ENCODE results near the gene CCDC146.

The CCDC146 gene

GRCh38 chr7:77309714-77310220 lies 187.4 kb downstream of the CCDC146 start:
- Histone ChIP-seq H3K27me3 (ENCODE audit: control insufficient read depth, insufficient read depth, low read length) (no peaks in the 10 kb centered on the region), H3K9ac (ENCODE audit: low read depth, low read length) (no peak overlapping the region), H3K36me3 (ENCODE audit: insufficient read depth, low read length) (no peaks in the 10 kb centered on the region)

GRCh38 chr7:77310982-77311381 lies 188.6 kb downstream of the CCDC146 start:
- Histone ChIP-seq H3K36me3 (ENCODE audit: insufficient read depth, low read length) (no peaks in the 10 kb centered on the region), H3K4me2 (ENCODE audit: low read length) (no peak overlapping the region), H3K9ac (ENCODE audit: low read depth, low read length) (no peak overlapping the region), H3K4me3 (ENCODE audit: low read length) (no peak overlapping the region), H3K4me1 (ENCODE audit: control insufficient read depth, insufficient read depth, low read length) (no peaks in the 10 kb centered on the region), H3K27me3 (ENCODE audit: control insufficient read depth, insufficient read depth, low read length) (no peaks in the 10 kb centered on the region), H3K9me3 (replicated peaks; ENCODE audit: low read length) (no peaks in the 10 kb centered on the region)

More at GRCh38 chr7:77309714-77310220, 187.4 kb downstream of the CCDC146 start:
- Histone ChIP-seq H3K4me1 (ENCODE audit: control insufficient read depth, insufficient read depth, low read length) (no peaks in the 10 kb centered on the region), H3K4me3 (ENCODE audit: low read length) (no peak overlapping the region), H3K4me2 (ENCODE audit: low read length) (no peak overlapping the region), H3K9me3 (replicated peaks; ENCODE audit: low read length) (no peaks in the 10 kb centered on the region)

GRCh38 chr7:77313085-77313484 lies 190.7 kb downstream of the CCDC146 start:
- Histone ChIP-seq H3K4me1 (ENCODE audit: control insufficient read depth, insufficient read depth, low read length) (peaks cover 2% of the 10 kb centered on the region), H3K4me2 (ENCODE audit: low read length) (no peak overlapping the region), H3K4me3 (ENCODE audit: low read length) (no peak overlapping the region), H3K36me3 (ENCODE audit: insufficient read depth, low read length) (no peaks in the 10 kb centered on the region), H3K27me3 (ENCODE audit: control insufficient read depth, insufficient read depth, low read length) (no peaks in the 10 kb centered on the region), H3K9me3 (replicated peaks; ENCODE audit: low read length) (no peaks in the 10 kb centered on the region), H3K9ac (ENCODE audit: low read depth, low read length) (no peak overlapping the region)

GRCh38 chr7:77313876-77314480 lies 191.6 kb downstream of the CCDC146 start:
- Histone ChIP-seq H3K36me3 (ENCODE audit: insufficient read depth, low read length) (no peaks in the 10 kb centered on the region), H3K9me3 (replicated peaks; ENCODE audit: low read length) (no peaks in the 10 kb centered on the region), H3K4me1 (ENCODE audit: control insufficient read depth, insufficient read depth, low read length) (peaks cover 2% of the 10 kb centered on the region), H3K9ac (ENCODE audit: low read depth, low read length) (no peak overlapping the region), H3K27me3 (ENCODE audit: control insufficient read depth, insufficient read depth, low read length) (no peaks in the 10 kb centered on the region), H3K4me3 (ENCODE audit: low read length) (no peak overlapping the region), H3K4me2 (ENCODE audit: low read length) (no peak overlapping the region)

GRCh38 chr7:77315182-77315591 lies 192.8 kb downstream of the CCDC146 start:
- Histone ChIP-seq H3K4me2 (ENCODE audit: low read length) (no peak overlapping the region), H3K27me3 (ENCODE audit: control insufficient read depth, insufficient read depth, low read length) (no peaks in the 10 kb centered on the region), H3K9ac (ENCODE audit: low read depth, low read length) (no peak overlapping the region), H3K4me3 (ENCODE audit: low read length) (no peak overlapping the region), H3K36me3 (ENCODE audit: insufficient read depth, low read length) (no peaks in the 10 kb centered on the region), H3K4me1 (ENCODE audit: control insufficient read depth, insufficient read depth, low read length) (peaks cover 2% of the 10 kb centered on the region), H3K9me3 (replicated peaks; ENCODE audit: low read length) (no peaks in the 10 kb centered on the region)

GRCh38 chr7:77316219-77316978 lies 194.0 kb downstream of the CCDC146 start:
- Histone ChIP-seq H3K27me3 (ENCODE audit: control insufficient read depth, insufficient read depth, low read length) (no peaks in the 10 kb centered on the region), H3K9ac (ENCODE audit: low read depth, low read length) (no peak overlapping the region), H3K4me2 (ENCODE audit: low read length) (no peak overlapping the region), H3K4me3 (ENCODE audit: low read length) (no peak overlapping the region), H3K4me1 (ENCODE audit: control insufficient read depth, insufficient read depth, low read length) (peaks cover 2% of the 10 kb centered on the region), H3K9me3 (replicated peaks; ENCODE audit: low read length) (no peaks in the 10 kb centered on the region), H3K36me3 (ENCODE audit: insufficient read depth, low read length) (no peaks in the 10 kb centered on the region)

GRCh38 chr7:77318019-77318418 lies 195.6 kb downstream of the CCDC146 start:
- no peaks in the 10 kb centered on the region for H3K27me3 ChIP-seq (ENCODE audit: control insufficient read depth, insufficient read depth, low read length)
- H3K9me3 ChIP-seq (replicated peaks; ENCODE audit: low read length): no peaks in the 10 kb centered on the region
- H3K36me3 ChIP-seq (ENCODE audit: insufficient read depth, low read length): no peaks in the 10 kb centered on the region

GRCh38 chr7:77320137-77320536 lies 197.7 kb downstream of the CCDC146 start:
- Histone ChIP-seq H3K36me3 (ENCODE audit: insufficient read depth, low read length) (no peaks in the 10 kb centered on the region), H3K9ac (ENCODE audit: low read depth, low read length) (no peak overlapping the region), H3K27me3 (ENCODE audit: control insufficient read depth, insufficient read depth, low read length) (no peaks in the 10 kb centered on the region), H3K4me3 (ENCODE audit: low read length) (no peak overlapping the region), H3K9me3 (replicated peaks; ENCODE audit: low read length) (no peaks in the 10 kb centered on the region), H3K4me2 (ENCODE audit: low read length) (no peak overlapping the region), H3K4me1 (ENCODE audit: control insufficient read depth, insufficient read depth, low read length) (peaks cover 2% of the 10 kb centered on the region)

More at GRCh38 chr7:77318019-77318418, 195.6 kb downstream of the CCDC146 start:
- H3K4me3 ChIP-seq (ENCODE audit: low read length): no peak overlapping the region
- peaks cover 2% of the 10 kb centered on the region for H3K4me1 ChIP-seq (ENCODE audit: control insufficient read depth, insufficient read depth, low read length)
- H3K4me2 ChIP-seq (ENCODE audit: low read length): no peak overlapping the region
- H3K9ac ChIP-seq (ENCODE audit: low read depth, low read length): no peak overlapping the region

- Histone ChIP-seq H3K4me2 (ENCODE audit: low read length) (no peak overlapping the region), H3K27me3 (ENCODE audit: control insufficient read depth, insufficient read depth, low read length) (no peaks in the 10 kb centered on the region), H3K9ac (ENCODE audit: low read depth, low read length) (no peak overlapping the region), H3K4me1 (ENCODE audit: control insufficient read depth, insufficient read depth, low read length) (peaks cover 2% of the 10 kb centered on the region), H3K9me3 (replicated peaks; ENCODE audit: low read length) (no peaks in the 10 kb centered on the region), H3K36me3 (ENCODE audit: insufficient read depth, low read length) (no peaks in the 10 kb centered on the region), H3K4me3 (ENCODE audit: low read length) (no peak overlapping the region)
These were observed 198.3 kb downstream of the CCDC146 start for GRCh38 chr7:77320714-77321113.

GRCh38 chr7:77321300-77321699 lies 198.9 kb downstream of the CCDC146 start:
- Histone ChIP-seq H3K4me1 (ENCODE audit: control insufficient read depth, insufficient read depth, low read length) (peaks cover 8% of the 10 kb centered on the region), H3K4me3 (ENCODE audit: low read length) (no peak overlapping the region), H3K36me3 (ENCODE audit: insufficient read depth, low read length) (no peaks in the 10 kb centered on the region), H3K27me3 (ENCODE audit: control insufficient read depth, insufficient read depth, low read length) (no peaks in the 10 kb centered on the region), H3K9ac (ENCODE audit: low read depth, low read length) (no peak overlapping the region), H3K4me2 (ENCODE audit: low read length) (no peak overlapping the region), H3K9me3 (replicated peaks; ENCODE audit: low read length) (no peaks in the 10 kb centered on the region)

- no peak overlapping the region for H3K4me3 ChIP-seq (ENCODE audit: low read length)
- peaks cover 52% of the 10 kb centered on the region for H3K4me1 ChIP-seq (ENCODE audit: control insufficient read depth, insufficient read depth, low read length)
- H3K9ac ChIP-seq (ENCODE audit: low read depth, low read length): no peak overlapping the region
- peak overlapping the region; percentile 7 for H3K4me2 ChIP-seq (ENCODE audit: low read length)
- H3K27me3 ChIP-seq (ENCODE audit: control insufficient read depth, insufficient read depth, low read length): no peaks in the 10 kb centered on the region
- H3K9me3 ChIP-seq (replicated peaks; ENCODE audit: low read length): no peaks in the 10 kb centered on the region
- H3K36me3 ChIP-seq (ENCODE audit: insufficient read depth, low read length): no peaks in the 10 kb centered on the region
These were observed 203.7 kb downstream of the CCDC146 start for GRCh38 chr7:77326131-77326530.
